Measurements from ENCODE around the gene TRIM46.
"Not testable (repeated sequence)": the region's sequence is repeated elsewhere in the genome, so short reads cannot be mapped to it uniquely, and the experiment has no call there.

TRIM46 gene

DNA sequence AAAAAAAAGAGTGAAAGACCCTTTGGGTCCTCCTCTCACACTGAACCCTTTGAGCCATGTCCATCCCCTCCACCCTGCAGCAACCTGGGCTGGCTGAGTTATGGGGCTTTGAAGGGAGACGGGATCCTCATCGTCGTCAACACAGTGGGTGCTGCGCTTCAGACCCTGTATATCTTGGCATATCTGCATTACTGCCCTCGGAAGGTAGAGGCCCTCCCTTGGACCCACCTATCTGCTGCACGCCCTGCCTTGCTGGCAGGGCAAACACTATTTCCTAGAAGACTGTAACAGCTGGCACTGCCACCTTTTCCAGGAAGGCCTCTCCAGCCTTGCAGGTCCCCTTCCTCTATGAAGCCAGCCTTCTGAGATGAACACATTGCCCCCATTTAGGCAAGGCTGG lies 36.9 kb upstream of the TRIM46 start:
- in situ Hi-C loops (cut with MboI; ENCODE audit: low pct_unique_long_range_greater_than_20kb, low sequenced_read_pairs) = no loop called here
- DNase-seq = peak; percentile 21

DNA sequence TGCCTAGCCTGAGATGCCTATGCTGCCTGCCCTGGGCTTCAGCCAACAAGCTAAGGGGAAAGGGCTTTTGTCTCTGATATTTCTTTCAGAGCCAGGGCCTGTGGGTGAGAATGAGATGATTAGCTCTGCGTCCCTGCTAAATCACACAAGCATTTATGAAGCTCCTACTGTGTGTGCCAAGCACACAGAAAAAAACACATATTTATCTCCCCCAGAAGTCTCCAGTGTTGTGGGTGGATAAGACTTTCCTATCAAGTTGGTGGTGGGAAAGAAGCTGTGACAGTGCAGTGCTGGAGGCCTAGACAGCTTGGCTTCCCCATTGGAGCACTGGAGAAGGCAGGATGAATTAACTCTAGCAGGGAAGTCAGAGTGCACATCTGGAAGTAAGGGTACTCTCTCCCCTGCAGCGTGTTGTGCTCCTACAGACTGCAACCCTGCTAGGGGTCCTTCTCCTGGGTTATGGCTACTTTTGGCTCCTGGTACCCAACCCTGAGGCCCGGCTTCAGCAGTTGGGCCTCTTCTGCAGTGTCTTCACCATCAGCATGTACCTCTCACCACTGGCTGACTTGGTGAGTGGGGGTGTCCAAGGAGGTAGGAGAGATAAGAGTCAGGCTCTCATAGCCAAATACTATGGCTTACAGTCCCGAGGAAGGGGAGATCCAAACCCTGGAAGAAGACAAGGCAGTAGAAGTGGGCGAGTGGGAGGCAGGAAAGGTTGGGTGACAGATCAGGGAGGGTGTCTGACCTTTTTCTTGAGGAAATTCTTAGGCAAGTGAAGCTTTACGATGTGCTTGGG lies 36.3 kb upstream of the TRIM46 start:
- DNase-seq = no peak
- in situ Hi-C loops (cut with MboI; ENCODE audit: low pct_unique_long_range_greater_than_20kb, low sequenced_read_pairs) = no loop called here

DNA sequence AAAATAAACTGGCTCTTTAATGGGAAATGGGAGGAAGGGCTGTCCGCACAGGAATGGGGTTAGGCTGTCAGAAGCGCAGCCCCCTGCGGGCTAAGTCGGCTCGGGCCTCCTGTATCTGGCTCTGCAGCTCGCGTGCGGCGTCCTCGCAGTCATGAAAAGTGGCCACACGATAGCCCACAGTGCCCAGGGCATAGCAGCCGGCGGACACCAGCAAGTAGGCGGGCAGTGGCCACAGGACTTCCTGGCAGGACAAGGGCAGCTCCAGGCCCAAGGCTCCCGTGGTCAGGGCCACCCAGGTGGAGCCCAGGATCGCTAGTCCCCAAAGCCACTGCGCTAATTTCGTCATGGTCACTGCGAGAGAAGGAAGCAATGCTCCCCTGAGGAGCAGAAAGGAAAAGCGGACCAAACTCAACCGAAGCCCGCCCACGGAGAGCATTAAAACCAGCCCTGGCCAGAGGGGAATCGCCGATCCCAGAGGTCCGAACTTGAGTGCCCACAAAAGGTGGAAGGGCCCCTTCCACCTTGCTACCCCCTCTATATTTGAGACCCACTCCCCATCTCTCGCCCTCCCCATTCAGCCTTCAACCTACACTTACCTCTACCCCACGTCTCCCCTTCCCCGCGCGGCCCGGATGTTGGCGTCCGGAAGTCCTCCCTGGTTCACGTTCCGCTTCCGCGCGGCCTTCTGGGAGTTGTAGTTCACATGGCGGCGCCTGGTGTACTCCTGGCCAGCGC lies 33.6 kb upstream of the TRIM46 start, which contains the start of gene DPM3:
Gene DPM3 (minus strand): TSS at position 637 of the 735 bp plus-strand sequence. CDS start 291 bp downstream, at position 346.
- DNase-seq = peak; percentile 86
- in situ Hi-C loops (cut with MboI; ENCODE audit: low pct_unique_long_range_greater_than_20kb, low sequenced_read_pairs) = no loop called here

DNA sequence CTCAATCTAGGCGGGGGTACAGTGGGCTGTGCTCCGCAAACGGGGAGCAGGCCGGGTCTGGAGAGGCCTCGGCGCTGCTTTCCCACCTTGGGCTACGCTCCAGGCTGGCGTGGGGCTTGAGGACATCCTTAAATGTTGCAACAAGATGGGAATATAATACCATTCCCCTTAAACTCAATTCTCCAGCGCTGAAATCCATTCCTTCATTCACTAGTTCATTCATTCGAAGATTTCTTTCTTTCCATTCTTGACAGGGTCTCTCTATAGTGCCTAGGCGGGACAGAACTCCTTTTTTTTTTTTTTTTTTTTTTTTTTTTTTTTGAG lies 33.1 kb upstream of the TRIM46 start:
- DNase-seq = no peak
- in situ Hi-C loops (cut with MboI; ENCODE audit: low pct_unique_long_range_greater_than_20kb, low sequenced_read_pairs) = no loop called here

DNA sequence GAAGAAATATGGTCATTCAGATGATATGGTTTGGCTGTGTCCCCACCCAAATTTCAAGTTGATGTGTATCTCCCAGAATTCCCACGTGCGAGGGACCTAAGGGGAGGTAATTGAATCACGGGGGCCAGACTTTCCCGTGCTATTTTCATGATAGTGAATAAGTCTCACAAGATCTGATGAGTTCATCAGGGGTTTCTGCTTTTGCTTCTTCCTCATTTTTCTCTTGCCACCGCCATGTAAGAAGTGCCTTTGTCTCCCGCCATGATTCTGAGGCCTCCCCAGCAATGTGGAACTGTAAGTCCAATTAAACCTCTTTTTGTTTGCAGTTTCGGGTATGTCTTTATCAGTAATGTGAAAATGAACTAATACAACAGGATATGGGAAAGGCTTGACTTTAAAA lies 31.9 kb upstream of the TRIM46 start:
- DNase-seq = no peak
- in situ Hi-C loops (cut with MboI; ENCODE audit: low pct_unique_long_range_greater_than_20kb, low sequenced_read_pairs) = no loop called here

DNA sequence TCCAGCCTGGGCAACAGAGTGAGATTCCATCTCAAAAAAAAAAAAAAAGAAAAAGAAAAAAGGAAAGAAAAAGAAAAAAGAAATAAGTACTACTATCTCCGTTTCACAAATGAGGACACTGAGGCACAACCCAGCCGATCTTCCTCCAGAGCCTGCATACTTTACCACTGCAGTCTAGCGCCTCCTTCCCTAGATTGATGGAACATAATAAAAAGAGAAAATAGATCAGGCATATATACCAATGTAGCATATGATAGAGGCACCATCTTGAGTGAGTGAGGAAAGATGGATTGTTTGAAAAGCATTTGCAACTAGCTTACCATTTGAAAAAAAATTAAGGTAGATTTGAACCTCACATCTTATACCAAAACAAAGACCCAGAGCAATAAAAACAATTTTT lies 28.2 kb upstream of the TRIM46 start:
- DNase-seq = no peak
- in situ Hi-C loops (cut with MboI; ENCODE audit: low pct_unique_long_range_greater_than_20kb, low sequenced_read_pairs) = no loop called here

DNA sequence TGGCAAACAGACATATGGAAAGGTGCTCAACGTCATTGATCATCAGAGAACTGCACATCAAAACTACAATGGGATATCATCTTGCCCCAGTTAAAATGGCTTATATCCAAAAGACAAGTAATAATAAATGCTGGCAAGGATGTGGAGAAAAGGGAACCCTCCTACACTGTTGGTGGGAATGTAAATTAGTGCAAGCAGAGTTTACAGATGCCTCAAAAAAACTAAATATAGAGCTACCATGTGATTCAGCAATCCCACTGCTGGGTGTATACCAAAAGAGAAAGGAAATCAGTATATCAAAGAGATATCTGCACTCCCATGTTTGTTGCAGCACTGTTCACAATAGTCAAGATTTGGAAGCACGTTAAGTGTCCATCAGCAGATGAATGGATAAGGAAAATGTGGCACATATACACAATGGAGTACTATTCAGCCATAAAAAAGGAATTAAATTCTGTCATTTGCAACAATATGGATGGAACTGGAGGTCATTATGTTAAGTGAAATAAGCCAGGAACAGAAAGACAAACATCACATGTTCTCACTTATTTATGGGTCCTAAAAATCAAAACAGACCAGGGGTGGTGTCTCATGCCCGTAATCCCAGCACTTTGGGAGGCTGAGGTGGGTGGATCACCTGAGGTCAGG lies 17.5 kb upstream of the TRIM46 start:
- in situ Hi-C loops (cut with MboI; ENCODE audit: low pct_unique_long_range_greater_than_20kb, low sequenced_read_pairs); DNase-seq: not testable (repeated sequence)

DNA sequence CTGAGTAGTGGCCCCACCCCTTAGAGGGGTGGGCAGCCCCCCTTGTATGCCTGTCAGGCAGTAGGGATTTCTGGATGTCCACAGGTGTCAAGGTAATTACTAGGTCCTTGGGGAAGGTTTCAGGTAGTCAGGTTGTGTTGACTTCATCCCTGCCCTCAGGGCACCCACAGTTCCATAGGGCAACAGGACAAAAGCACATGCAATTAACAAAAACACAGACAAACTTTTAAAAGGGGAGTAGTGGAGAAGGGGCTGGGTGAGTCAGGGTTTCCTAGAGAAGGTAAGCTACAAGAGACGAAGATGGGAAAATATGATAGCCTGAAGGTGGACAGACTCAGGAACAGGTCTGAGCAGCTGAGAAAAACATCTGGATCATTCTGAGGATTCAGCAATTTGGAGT lies 14.7 kb upstream of the TRIM46 start:
- DNase-seq = no peak
- in situ Hi-C loops (cut with MboI; ENCODE audit: low pct_unique_long_range_greater_than_20kb, low sequenced_read_pairs) = no loop called here

DNA sequence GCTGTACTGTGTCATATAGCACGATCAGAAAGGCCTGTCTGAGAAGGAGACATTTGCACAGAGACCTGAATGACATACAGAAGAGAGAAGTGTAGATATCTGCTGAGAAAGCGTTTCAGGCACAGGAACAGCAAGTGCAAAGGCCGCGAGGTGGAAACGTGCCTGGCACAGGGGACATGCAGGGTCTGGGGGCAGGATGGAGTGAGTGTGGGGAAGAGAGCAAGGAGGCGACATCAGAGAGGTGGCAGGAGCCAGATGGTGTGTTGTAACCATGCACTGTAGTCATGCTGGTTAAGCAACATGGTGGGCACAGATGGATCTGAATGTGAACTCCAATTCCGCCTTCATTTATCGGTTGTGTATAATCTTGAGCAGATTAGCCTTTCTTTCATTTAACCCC lies 13.5 kb upstream of the TRIM46 start:
- DNase-seq = no peak
- in situ Hi-C loops (cut with MboI; ENCODE audit: low pct_unique_long_range_greater_than_20kb, low sequenced_read_pairs) = loop anchor here (10.0 kb wide), 1 partner anchor 75 kb away; no protein-coding TSS in a partner anchor

DNA sequence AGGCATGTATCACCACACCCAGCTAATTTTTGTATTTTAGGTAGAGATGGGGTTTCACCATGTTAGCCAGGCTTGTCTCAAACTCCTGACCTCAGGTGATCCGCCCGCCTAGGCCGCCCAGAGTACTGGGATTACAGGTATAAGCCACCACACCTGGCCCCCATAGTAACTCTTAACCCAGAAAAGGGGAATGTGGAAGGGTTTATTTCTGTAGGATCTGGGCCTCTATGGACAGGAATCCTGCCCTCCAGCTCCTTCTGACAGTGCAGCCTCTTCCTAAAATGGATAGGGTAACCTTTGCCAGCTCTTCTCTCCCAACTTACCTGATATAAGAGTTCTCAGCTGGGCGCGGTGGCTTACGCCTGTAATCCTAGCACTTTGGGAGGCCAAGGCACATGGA lies 11.0 kb upstream of the TRIM46 start:
- in situ Hi-C loops (cut with MboI; ENCODE audit: low pct_unique_long_range_greater_than_20kb, low sequenced_read_pairs) = loop anchor here (10.0 kb wide), 1 partner anchor 78 kb away; no protein-coding TSS in a partner anchor
- not testable (repeated sequence) for DNase-seq

DNA sequence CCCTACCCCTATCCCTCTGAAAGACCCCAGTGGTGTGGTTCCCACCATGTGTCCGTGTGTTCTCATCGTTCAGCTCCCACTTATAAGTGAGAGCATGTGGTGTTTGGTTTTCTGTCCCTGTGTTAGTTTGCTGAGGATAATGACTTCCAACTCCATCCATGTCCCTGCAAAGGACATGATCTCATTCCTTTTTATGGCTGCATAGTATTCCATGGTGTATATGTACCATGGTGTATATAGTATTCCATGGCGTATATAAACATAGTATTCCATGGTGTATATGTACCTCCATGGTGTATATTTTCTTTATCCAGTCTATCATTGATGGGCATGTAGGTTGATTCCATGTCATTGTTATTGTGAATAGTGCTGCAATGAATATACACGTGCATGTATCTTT lies 9.9 kb upstream of the TRIM46 start:
- not testable (repeated sequence) for DNase-seq
- in situ Hi-C loops (cut with MboI; ENCODE audit: low pct_unique_long_range_greater_than_20kb, low sequenced_read_pairs) = loop anchor here (10.0 kb wide), 1 partner anchor 79 kb away; no protein-coding TSS in a partner anchor

DNA sequence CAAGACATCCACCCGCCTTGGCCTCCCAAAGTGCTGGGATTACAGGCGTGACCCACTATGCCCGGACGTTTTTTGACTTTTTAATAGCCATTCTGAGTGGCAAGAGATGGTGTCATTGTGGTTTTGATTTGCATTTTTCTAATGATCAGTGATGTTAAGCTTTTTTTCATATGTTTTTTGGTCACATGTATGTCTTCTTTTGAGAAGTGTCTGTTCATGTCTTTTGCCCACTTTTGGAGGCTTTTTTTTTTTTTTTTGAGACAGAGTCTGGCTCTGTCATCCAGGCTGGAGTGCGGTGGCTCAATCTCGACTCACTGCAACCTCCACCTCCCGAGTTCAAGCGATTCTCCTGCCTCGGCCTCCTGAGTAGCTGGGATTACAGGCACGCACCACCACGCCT lies 9.0 kb upstream of the TRIM46 start:
- in situ Hi-C loops (cut with MboI; ENCODE audit: low pct_unique_long_range_greater_than_20kb, low sequenced_read_pairs) = loop anchor here (10.0 kb wide), 1 partner anchor 80 kb away; no protein-coding TSS in a partner anchor
- not testable (repeated sequence) for DNase-seq

DNA sequence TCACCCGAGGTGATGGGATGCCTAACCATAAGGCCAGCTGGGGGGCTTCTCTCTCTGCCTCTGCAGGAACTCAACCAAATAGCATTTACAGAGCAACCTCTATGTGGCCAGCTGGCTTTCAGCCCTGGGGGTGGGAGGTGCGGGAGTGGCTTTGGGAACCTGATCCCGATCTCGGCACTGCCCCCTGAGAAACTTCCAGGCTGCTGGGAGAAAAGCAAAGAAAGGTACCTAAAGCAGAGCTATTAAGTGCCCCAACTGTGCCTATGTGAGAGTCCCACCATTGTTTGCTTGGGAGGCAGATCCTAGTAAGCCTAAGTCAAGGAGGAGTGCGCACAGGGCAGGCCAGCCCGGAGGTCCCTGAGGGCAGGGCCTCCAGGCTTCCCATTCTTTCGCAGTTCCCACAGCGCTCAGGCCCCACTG lies 7.6 kb upstream of the TRIM46 start:
- in situ Hi-C loops (cut with MboI; ENCODE audit: low pct_unique_long_range_greater_than_20kb, low sequenced_read_pairs) = loop anchor here (10.0 kb wide), 1 partner anchor 81 kb away; no protein-coding TSS in a partner anchor
- no peak for DNase-seq

DNA sequence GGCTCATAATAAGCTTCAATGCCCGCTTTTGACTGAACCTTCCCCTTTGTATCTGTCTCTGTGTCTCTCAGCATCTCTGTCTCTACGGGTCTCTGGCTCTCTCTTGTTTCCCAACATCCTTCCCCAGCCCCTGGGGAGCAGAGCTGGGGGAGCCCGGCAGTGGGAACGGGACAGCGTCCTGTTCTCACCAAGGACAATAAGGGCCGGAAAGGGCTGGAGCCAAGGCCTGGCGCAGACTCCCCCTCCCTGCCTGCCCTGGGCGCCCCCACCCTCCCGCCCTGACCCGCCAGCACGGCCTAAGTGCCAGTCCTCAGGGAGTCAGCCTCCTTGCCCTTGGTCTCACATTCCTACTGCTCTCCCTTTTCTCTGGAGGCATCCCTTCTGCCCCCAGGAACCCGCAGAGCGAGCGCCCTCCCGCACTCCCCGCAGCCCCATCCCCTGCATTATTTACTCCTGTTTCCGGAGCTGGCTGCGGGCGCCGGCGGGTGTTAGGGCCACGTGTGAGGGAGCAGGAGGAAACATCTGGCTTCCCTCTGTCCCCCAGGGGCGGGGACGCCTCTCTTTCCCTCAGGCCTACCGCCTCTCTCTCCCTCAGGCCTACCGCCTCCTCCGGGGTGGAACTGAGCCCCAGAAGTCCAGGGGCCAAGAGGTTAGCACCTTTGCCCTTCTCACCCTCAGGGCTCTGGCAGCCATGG lies 7.0 kb upstream of the TRIM46 start:
- in situ Hi-C loops (cut with MboI; ENCODE audit: low pct_unique_long_range_greater_than_20kb, low sequenced_read_pairs) = loop anchor here (10.0 kb wide), 1 partner anchor 82 kb away; no protein-coding TSS in a partner anchor

DNA sequence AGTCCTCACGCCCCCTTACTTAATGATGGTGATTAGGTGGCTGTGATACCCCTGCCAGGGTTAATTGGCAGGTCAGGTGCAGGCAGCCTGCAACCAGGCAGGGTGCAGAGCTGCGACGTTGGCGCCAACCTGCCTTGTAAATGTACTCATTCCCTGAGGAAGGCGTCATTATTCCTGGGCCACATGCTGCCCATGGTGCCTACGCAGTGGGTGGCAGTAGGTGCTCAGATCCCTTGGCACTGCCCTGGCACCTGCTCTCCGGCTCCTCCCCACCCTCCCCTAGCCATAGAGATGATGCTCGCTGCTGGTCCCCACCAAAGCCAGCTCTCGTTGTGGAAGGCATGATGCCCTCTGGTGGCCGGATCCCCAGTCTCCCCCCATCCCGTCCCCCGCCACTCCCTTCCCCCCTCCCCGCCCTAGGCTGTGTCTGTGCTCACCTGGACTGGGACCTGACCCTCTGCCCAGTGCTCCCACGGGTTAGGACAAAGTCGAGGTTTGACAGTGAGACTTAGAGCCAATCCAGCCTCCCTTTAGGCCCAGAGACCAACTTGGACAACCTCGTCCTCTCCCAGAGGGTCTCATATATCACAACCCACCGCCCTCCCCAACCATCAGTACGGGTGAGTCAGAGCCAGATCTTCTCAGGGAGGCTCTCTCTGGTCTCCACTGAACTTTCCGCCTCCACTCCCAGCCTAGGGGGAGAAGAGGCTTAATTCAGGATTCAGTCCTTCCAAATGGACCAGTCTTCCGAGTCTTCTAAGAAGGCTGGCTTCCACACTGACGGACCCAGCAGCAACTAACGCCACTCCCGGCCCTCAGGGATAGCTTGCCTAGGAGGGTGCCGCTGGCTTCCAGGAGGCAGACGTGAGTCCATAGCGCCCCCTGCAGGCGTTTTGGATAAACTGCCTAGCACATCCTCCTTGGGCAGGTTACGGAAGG lies 6.2 kb upstream of the TRIM46 start:
- in situ Hi-C loops (cut with MboI; ENCODE audit: low pct_unique_long_range_greater_than_20kb, low sequenced_read_pairs) = loop anchor here (10.0 kb wide), 1 partner anchor 83 kb away; no protein-coding TSS in a partner anchor
- DNase-seq = peak; percentile 91

More for the DNA sequence above, 7.0 kb upstream of the TRIM46 start:
- DNase-seq = peak; percentile 93

DNA sequence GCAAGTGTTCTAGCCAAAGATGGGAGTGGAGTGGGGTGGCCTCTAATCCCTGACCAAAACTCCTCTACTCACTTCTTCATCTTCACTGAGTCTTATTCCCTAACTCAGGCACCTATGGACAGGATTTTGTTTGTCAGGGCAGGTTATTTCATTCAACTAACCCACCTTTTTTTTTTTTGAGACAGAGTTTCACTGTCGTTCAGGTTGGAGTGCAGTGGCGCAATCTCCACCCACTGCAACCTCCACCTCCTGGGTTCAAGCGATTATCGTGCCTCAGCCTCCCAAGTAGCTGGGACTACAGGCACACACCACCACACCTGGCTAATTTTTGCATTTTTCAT lies 5.6 kb upstream of the TRIM46 start:
- in situ Hi-C loops (cut with MboI; ENCODE audit: low pct_unique_long_range_greater_than_20kb, low sequenced_read_pairs) = loop anchor here (10.0 kb wide), 1 partner anchor 83 kb away; no protein-coding TSS in a partner anchor
- not testable (repeated sequence) for DNase-seq

DNA sequence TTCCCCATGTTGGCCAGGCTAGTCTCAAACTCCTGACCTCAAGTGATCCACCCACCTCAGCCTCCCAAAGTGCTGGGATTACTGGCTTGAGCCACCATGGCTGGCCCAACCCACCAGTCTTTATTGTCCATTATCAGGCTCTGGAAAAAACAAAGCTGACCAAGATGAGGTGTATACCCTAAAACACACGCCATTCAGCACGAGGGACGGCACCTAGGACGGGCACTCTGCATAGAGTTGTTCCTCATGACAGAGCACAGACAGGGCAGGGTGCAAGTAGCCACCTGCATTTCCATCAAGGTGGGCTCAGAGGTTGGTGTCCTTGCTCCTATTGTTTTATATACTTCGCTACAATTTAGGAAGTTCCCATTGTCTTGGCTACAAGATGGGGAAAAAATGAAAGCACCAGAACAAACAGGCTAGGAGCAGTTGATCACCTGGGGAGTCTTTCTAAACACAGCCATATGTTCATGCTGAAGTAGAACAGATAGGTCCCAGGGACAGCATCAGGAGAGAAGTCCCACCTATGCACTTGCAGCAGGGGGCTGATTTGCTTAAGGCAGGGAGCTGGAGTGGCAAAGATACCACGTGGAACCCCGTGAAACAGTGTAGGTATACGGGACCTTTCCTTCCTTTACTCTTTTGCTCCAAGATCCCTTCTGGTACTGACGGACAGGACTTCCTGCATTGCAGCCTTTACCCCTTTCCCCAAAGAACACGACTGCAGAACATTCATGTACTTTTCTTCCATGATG lies 5.0 kb upstream of the TRIM46 start:
- no peak for DNase-seq
- in situ Hi-C loops (cut with MboI; ENCODE audit: low pct_unique_long_range_greater_than_20kb, low sequenced_read_pairs) = loop anchor here (10.0 kb wide), 1 partner anchor 84 kb away; no protein-coding TSS in a partner anchor

Measured in KBM-7 (cell line).